ENCODE results near the gene IRF6. TPM values are rescaled to one million over a fixed set of nuclear protein-coding genes. Genes with fewer than 3 reads are reported as not detected.
A peak's percentile ranks its signal among the peaks of the same experiment; 100 is the strongest.

Gene IRF6
- total RNA-seq, 6 experiments from 2014 or later, result 24.9 to 33.9 (median 28.9) TPM

GRCh38 chr1:209772126-209772525, 33.8 kb downstream of the IRF6 start:
- Histone ChIP-seq H3K9me3 (no peaks in the 10 kb centered on the region), H3K36me3 (no peaks in the 10 kb centered on the region), H3K27me3 (no peaks in the 10 kb centered on the region), H3K4me1 (peaks cover 0 to 4% (median 0%) of the 10 kb centered on the region in 4 donors), H3K27ac (no peak overlapping the region), H3K4me3 (no peak overlapping the region)
- ATAC-seq, result no peak
- intact Hi-C loops (cut with DNase I), result no loop called here
- 65% methylated on average over 6 of the region's 6 CpGs for WGBS (ENCODE audit: insufficient coverage, low coverage, low lambda C conversion rate, missing lambda C conversion rate)
- TF ChIP-seq POLR2A (IDR thresholded peaks at IDR 0.05), result no peak
- no peak for TF ChIP-seq CTCF (IDR thresholded peaks at IDR 0.05)
- DNase-seq, result no peak

DNA sequence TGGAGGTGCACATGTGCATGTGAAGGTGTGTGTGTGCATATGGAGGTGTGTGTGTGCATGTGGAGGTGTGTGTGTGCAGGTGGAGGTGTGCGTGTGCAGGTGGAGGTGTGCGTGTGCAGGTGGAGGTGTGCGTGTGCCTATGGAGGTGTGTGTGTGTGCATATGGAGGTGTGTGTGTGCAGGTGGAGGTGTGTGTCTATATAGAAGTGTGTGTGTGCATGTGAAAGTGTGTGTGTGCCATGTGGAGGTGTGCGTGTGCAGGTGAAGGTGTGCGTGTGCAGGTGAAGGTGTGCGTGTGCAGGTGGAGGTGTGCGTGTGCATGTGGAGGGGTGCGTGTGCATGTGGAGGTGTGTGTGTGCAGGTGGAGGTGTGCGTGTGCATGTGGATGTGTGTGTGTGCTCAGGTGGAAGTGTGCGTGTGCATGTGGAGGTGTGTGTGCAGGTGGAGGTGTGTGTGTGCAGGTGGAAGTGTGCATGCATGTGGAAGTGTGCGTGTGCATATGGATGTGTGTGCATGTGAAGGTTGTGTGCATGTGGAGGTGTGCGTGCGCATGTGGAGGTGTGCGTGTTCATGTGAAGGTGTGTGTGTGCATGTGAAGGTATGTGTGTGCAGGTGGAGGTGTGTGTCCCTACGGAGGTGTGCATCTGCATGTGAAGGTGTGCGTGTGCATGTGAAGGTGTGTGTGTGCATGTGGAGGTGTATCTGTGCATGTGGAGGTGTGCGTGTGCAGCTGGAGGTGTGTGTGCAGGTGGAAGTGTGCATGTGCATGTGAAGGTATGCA, 35.1 kb downstream of the IRF6 start:
- no peak for DNase-seq
- no peak overlapping the region for H3K27ac ChIP-seq
- no peaks in the 10 kb centered on the region for H3K36me3 ChIP-seq
- WGBS (ENCODE audit: insufficient coverage, low coverage, low lambda C conversion rate, missing lambda C conversion rate), result 90% methylated on average over 17 of the region's 17 CpGs
- no peaks in the 10 kb centered on the region for H3K9me3 ChIP-seq
- no peaks in the 10 kb centered on the region for H3K27me3 ChIP-seq
- ATAC-seq, result no peak
- intact Hi-C loops (cut with DNase I), result no loop called here
- H3K4me1 ChIP-seq, result peaks cover 0 to 4% (median 0%) of the 10 kb centered on the region in 4 donors
- no peak overlapping the region for H3K4me3 ChIP-seq
- TF ChIP-seq CTCF (IDR thresholded peaks at IDR 0.05) (no peak), POLR2A (IDR thresholded peaks at IDR 0.05) (no peak)

DNA sequence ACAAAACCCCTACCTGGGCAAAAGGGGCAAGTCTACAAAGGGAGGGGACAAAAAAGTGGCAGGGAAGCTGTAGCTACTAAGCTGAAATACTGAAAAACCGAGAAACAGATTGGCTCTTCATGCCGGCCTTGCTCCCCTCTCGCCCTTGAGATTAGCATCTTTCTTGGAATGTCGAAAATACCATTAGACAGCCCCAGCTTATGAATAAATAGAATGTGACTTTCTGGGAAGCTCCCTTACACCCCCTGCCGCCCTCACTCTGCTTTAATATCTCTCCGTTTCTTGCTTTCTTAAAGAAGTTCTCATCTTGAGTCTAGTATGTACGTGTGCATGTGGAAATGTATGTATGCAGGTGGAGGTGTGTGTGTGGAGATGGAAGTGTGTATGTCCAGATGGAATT, 36.0 kb downstream of the IRF6 start:
- no peak for DNase-seq
- H3K27ac ChIP-seq, result peak overlapping the region in 2 of 3 donors; percentile 30 to 72
- intact Hi-C loops (cut with DNase I), result loop anchor here in 1 of 2 donors (10.0 kb wide), 1 partner anchor 175 kb away; no protein-coding TSS in a partner anchor
- WGBS (ENCODE audit: insufficient coverage, low coverage, low lambda C conversion rate, missing lambda C conversion rate), result 46% methylated on average over 7 of the region's 7 CpGs
- no peaks in the 10 kb centered on the region for H3K36me3 ChIP-seq
- no peak for TF ChIP-seq CTCF (IDR thresholded peaks at IDR 0.05)
- TF ChIP-seq POLR2A (IDR thresholded peaks at IDR 0.05), result no peak
- no peak for ATAC-seq
- H3K4me3 ChIP-seq, result no peak overlapping the region
- H3K9me3 ChIP-seq, result no peaks in the 10 kb centered on the region
- peaks cover 0 to 4% (median 0%) of the 10 kb centered on the region in 4 donors for H3K4me1 ChIP-seq
- no peaks in the 10 kb centered on the region for H3K27me3 ChIP-seq

DNA sequence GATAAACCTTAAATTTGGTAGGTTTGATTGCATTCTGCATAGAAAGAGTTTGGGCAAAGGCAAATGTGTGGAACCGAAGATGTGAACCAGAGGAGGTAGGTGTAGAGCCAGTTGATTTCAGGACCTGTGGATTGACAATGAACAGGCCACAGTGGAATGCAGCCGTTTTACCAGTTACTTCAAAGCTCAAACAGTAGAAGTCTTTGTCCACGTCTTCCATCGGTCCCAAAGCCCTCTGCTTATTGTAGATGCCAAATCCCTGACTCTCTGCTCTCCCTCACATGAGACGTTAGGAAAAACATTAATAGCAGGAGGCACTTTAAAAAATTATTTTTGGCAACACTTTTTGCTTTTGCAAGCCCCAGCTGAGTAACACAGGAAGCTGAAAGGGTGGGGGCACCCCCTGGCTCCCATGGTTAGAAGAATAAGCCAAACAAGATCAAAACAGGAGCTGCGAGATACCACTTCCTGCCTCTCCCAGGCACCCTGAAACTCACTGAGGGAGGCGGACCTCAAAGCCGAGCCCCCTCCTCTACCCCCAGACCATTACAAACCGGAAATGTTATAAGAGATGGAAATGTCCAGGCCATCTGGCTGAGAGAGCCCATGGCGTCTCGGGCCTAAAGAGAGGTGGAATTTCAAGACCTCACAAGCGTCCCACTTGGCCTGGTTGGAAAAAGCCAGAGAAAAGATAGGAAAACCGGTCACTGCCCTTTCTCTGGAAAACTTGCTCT, 36.6 kb downstream of the IRF6 start:
- ATAC-seq, result peak; percentile 66 to 81 (median 76)
- Histone ChIP-seq H3K4me3 (no peak overlapping the region), H3K27me3 (no peaks in the 10 kb centered on the region), H3K36me3 (no peaks in the 10 kb centered on the region), H3K27ac (peak overlapping the region in 2 of 3 donors; percentile 30 to 72), H3K9me3 (no peaks in the 10 kb centered on the region), H3K4me1 (peaks cover 0 to 4% (median 0%) of the 10 kb centered on the region in 4 donors)
- WGBS (ENCODE audit: insufficient coverage, low coverage, low lambda C conversion rate, missing lambda C conversion rate), result 35% methylated on average over 11 of the region's 13 CpGs
- TF ChIP-seq POLR2A (IDR thresholded peaks at IDR 0.05), result no peak
- no peak for TF ChIP-seq CTCF (IDR thresholded peaks at IDR 0.05)
- peak in 2 of 3 donors; percentile 43 to 59 for DNase-seq
- intact Hi-C loops (cut with DNase I), result loop anchor here in 1 of 2 donors (10.0 kb wide), 1 partner anchor 175 kb away; no protein-coding TSS in a partner anchor

Data from right lobe of liver (tissue), 6 donors.